ENCODE data around the gene CTNNA3.

CTNNA3 gene

GRCh38 chr10:66591865-66592264 is 1104.1 kb downstream of the CTNNA3 start:
- Mint-ChIP-seq H3K4me3 (no peak overlapping the region), H3K9me3 (peaks cover 4 to 5% of the 10 kb centered on the region in 2 donors), H3K27ac (no peak overlapping the region), H3K36me3 (no peaks in the 10 kb centered on the region), H3K27me3 (no peaks in the 10 kb centered on the region), H3K4me1 (no peaks in the 10 kb centered on the region)
- DNase-seq (no peak), ATAC-seq (replicated peaks) (no peak)

- H3K27me3 Mint-ChIP-seq: no peaks in the 10 kb centered on the region
- ATAC-seq (replicated peaks) (no peak), DNase-seq (no peak)
- H3K9me3 Mint-ChIP-seq: peaks cover 0 to 7% of the 10 kb centered on the region in 2 donors
- H3K27ac Mint-ChIP-seq: no peak overlapping the region
- H3K36me3 Mint-ChIP-seq: no peaks in the 10 kb centered on the region
- no peaks in the 10 kb centered on the region for H3K4me1 Mint-ChIP-seq
- H3K4me3 Mint-ChIP-seq: no peak overlapping the region
Observed at GRCh38 chr10:66587680-66588050, 1108.3 kb downstream of the CTNNA3 start.

GRCh38 chr10:66586897-66587679 is 1108.9 kb downstream of the CTNNA3 start:
- DNase-seq: no peak
- peak in 1 of 2 donors; percentile 10 for ATAC-seq (replicated peaks)
- H3K36me3 Mint-ChIP-seq: no peaks in the 10 kb centered on the region
- no peak overlapping the region for H3K27ac Mint-ChIP-seq
- no peaks in the 10 kb centered on the region for H3K4me1 Mint-ChIP-seq
- H3K4me3 Mint-ChIP-seq: no peak overlapping the region
- peaks cover 0 to 7% of the 10 kb centered on the region in 2 donors for H3K9me3 Mint-ChIP-seq
- no peaks in the 10 kb centered on the region for H3K27me3 Mint-ChIP-seq

GRCh38 chr10:66586073-66586472 is 1109.9 kb downstream of the CTNNA3 start:
- H3K27me3 Mint-ChIP-seq: no peaks in the 10 kb centered on the region
- no peak overlapping the region for H3K4me3 Mint-ChIP-seq
- no peak overlapping the region for H3K27ac Mint-ChIP-seq
- H3K36me3 Mint-ChIP-seq: no peaks in the 10 kb centered on the region
- no peak for ATAC-seq (replicated peaks)
- no peaks in the 10 kb centered on the region for H3K4me1 Mint-ChIP-seq
- H3K9me3 Mint-ChIP-seq: peaks cover 0 to 9% of the 10 kb centered on the region in 2 donors
- DNase-seq: no peak

GRCh38 chr10:66575251-66575855 is 1120.6 kb downstream of the CTNNA3 start:
- no peak overlapping the region for H3K4me3 Mint-ChIP-seq
- no peaks in the 10 kb centered on the region for H3K27me3 Mint-ChIP-seq
- H3K27ac Mint-ChIP-seq: no peak overlapping the region
- ATAC-seq (replicated peaks): no peak
- peaks cover 0 to 5% of the 10 kb centered on the region in 2 donors for H3K9me3 Mint-ChIP-seq
- H3K36me3 Mint-ChIP-seq: no peaks in the 10 kb centered on the region
- no peaks in the 10 kb centered on the region for H3K4me1 Mint-ChIP-seq
- no peak for DNase-seq

GRCh38 chr10:66572700-66573099 is 1123.3 kb downstream of the CTNNA3 start:
- Mint-ChIP-seq H3K4me3 (no peak overlapping the region), H3K9me3 (no peaks in the 10 kb centered on the region), H3K36me3 (no peaks in the 10 kb centered on the region), H3K4me1 (no peaks in the 10 kb centered on the region), H3K27me3 (no peaks in the 10 kb centered on the region), H3K27ac (no peak overlapping the region)
- no peak for ATAC-seq (replicated peaks)
- no peak for DNase-seq

GRCh38 chr10:66565999-66566398 is 1130.0 kb downstream of the CTNNA3 start:
- ATAC-seq (replicated peaks) (no peak), DNase-seq (no peak)
- Mint-ChIP-seq H3K27me3 (no peaks in the 10 kb centered on the region), H3K4me1 (no peaks in the 10 kb centered on the region), H3K27ac (no peak overlapping the region), H3K4me3 (no peak overlapping the region), H3K9me3 (peaks cover 0 to 6% of the 10 kb centered on the region in 2 donors), H3K36me3 (no peaks in the 10 kb centered on the region)

GRCh38 chr10:66564287-66564686 is 1131.7 kb downstream of the CTNNA3 start:
- Mint-ChIP-seq H3K4me1 (no peaks in the 10 kb centered on the region), H3K9me3 (peaks cover 0 to 11% of the 10 kb centered on the region in 2 donors), H3K36me3 (no peaks in the 10 kb centered on the region), H3K4me3 (no peak overlapping the region), H3K27ac (no peak overlapping the region), H3K27me3 (no peaks in the 10 kb centered on the region)
- no peak for DNase-seq
- no peak for ATAC-seq (replicated peaks)

GRCh38 chr10:66555061-66555460 is 1140.9 kb downstream of the CTNNA3 start:
- no peak for ATAC-seq (replicated peaks)
- Mint-ChIP-seq H3K36me3 (no peaks in the 10 kb centered on the region), H3K27me3 (no peaks in the 10 kb centered on the region), H3K27ac (no peak overlapping the region), H3K9me3 (peaks cover 0 to 5% of the 10 kb centered on the region in 2 donors), H3K4me3 (no peak overlapping the region), H3K4me1 (no peaks in the 10 kb centered on the region)
- no peak for DNase-seq

- Mint-ChIP-seq H3K36me3 (no peaks in the 10 kb centered on the region), H3K27ac (no peak overlapping the region), H3K27me3 (no peaks in the 10 kb centered on the region), H3K4me3 (no peak overlapping the region), H3K4me1 (no peaks in the 10 kb centered on the region), H3K9me3 (no peaks in the 10 kb centered on the region)
- DNase-seq (no peak), ATAC-seq (replicated peaks) (no peak)
Observed at GRCh38 chr10:66552331-66552730, 1143.7 kb downstream of the CTNNA3 start.

- Mint-ChIP-seq H3K27me3 (no peaks in the 10 kb centered on the region), H3K4me1 (no peaks in the 10 kb centered on the region), H3K27ac (no peak overlapping the region), H3K9me3 (peaks cover 0 to 4% of the 10 kb centered on the region in 2 donors), H3K4me3 (no peak overlapping the region), H3K36me3 (no peaks in the 10 kb centered on the region)
- DNase-seq (no peak), ATAC-seq (replicated peaks) (no peak)
Observed at GRCh38 chr10:66550351-66550750, 1145.6 kb downstream of the CTNNA3 start.

- Mint-ChIP-seq H3K27ac (no peak overlapping the region), H3K4me1 (no peaks in the 10 kb centered on the region), H3K27me3 (no peaks in the 10 kb centered on the region), H3K36me3 (no peaks in the 10 kb centered on the region), H3K9me3 (peaks cover 2 to 4% of the 10 kb centered on the region in 2 donors), H3K4me3 (no peak overlapping the region)
- no peak for DNase-seq
- ATAC-seq (replicated peaks): no peak
Observed at GRCh38 chr10:66538908-66539307, 1157.1 kb downstream of the CTNNA3 start.

GRCh38 chr10:66538371-66538770 is 1157.6 kb downstream of the CTNNA3 start:
- no peak for ATAC-seq (replicated peaks)
- H3K27me3 Mint-ChIP-seq: no peaks in the 10 kb centered on the region
- H3K9me3 Mint-ChIP-seq: peaks cover 2 to 4% of the 10 kb centered on the region in 2 donors

GRCh38 chr10:66537186-66537585 is 1158.8 kb downstream of the CTNNA3 start:
- Mint-ChIP-seq H3K27me3 (no peaks in the 10 kb centered on the region), H3K27ac (no peak overlapping the region), H3K4me3 (no peak overlapping the region), H3K9me3 (peaks cover 2 to 4% of the 10 kb centered on the region in 2 donors), H3K4me1 (no peaks in the 10 kb centered on the region), H3K36me3 (no peaks in the 10 kb centered on the region)
- no peak for ATAC-seq (replicated peaks)
- no peak for DNase-seq

More at GRCh38 chr10:66538371-66538770, 1157.6 kb downstream of the CTNNA3 start:
- no peaks in the 10 kb centered on the region for H3K36me3 Mint-ChIP-seq
- H3K27ac Mint-ChIP-seq: no peak overlapping the region
- H3K4me3 Mint-ChIP-seq: no peak overlapping the region
- H3K4me1 Mint-ChIP-seq: no peaks in the 10 kb centered on the region
- no peak for DNase-seq

- H3K4me1 Mint-ChIP-seq: no peaks in the 10 kb centered on the region
- H3K36me3 Mint-ChIP-seq: no peaks in the 10 kb centered on the region
- no peak overlapping the region for H3K4me3 Mint-ChIP-seq
- ATAC-seq (replicated peaks) (no peak), DNase-seq (no peak)
- no peak overlapping the region for H3K27ac Mint-ChIP-seq
- H3K27me3 Mint-ChIP-seq: no peaks in the 10 kb centered on the region
- peaks cover 2 to 4% of the 10 kb centered on the region in 2 donors for H3K9me3 Mint-ChIP-seq
Observed at GRCh38 chr10:66535439-66535838, 1160.6 kb downstream of the CTNNA3 start.

Data from stimulated activated naive B cell treated with anti-CD40 and anti-IgM and Interleukin-4, amounts not matched to agents 10 μg/mL and 1 μg/mL and 100 μg/mL, for 72 hours (primary cell).